Heart right ventricle (tissue), 16 donors: ENCODE results near the gene FTO. TPM values are rescaled to one million over a fixed set of nuclear protein-coding genes. Genes with fewer than 3 reads are reported as not detected.

ENCODE experiments used
- ATAC-seq, 8 donors: fragments of 200-7000 bp; cut with Tn5 transposase; one replicate each; pipeline ENCODE4 v1.9.1; 2020; ENCODE audit warnings: mild to moderate bottlenecking in 8 of 8, moderate library complexity in 8 of 8, moderate number of reproducible peaks in 1 of 8
- DNase-seq, 2 donors: peaks; one replicate each; pipeline ENCODE4 v3.0.0-alpha.2; 2020
- H3K27ac ChIP-seq, 10 donors: fragments of 200-600 bp; sonication (generic) in 2 of 10; one replicate each; pipeline versions ENCODE4 v1.5.0 to v1.8.0; 2020 to 2022; ENCODE audit warnings: mild to moderate bottlenecking in 3 of 10
- H3K27me3 ChIP-seq, 7 donors: fragments of 200-600 bp; one replicate each; pipeline ENCODE4 v1.8.0; 2021 to 2022; ENCODE audit warnings: mild to moderate bottlenecking in 2 of 7
- H3K36me3 ChIP-seq, 9 donors: fragments of 200-600 bp; sonication (generic) in 1 of 9; one replicate each; pipeline versions ENCODE4 v1.5.0 to v1.8.0; 2020 to 2022; ENCODE audit warnings: mild to moderate bottlenecking in 2 of 9
- H3K4me1 ChIP-seq, 9 donors: fragments of 200-600 bp; sonication (generic) in 1 of 9; one replicate each; pipeline versions ENCODE4 v1.5.0 to v1.8.0; 2020 to 2022; ENCODE audit warnings: mild to moderate bottlenecking in 4 of 9
- H3K4me3 ChIP-seq, 10 donors: fragments of 200-600 bp; sonication (generic) in 2 of 10; one replicate each; pipeline versions ENCODE4 v1.5.0 to v1.8.0; 2020 to 2022; ENCODE audit warnings: mild to moderate bottlenecking in 7 of 10, moderate library complexity in 2 of 10
- H3K9me3 ChIP-seq, 11 donors: fragments of 200-600 bp in 10 of 11; sonication (generic) in 2 of 11; one replicate each; pipeline versions ENCODE4 v1.5.0 to v1.8.0; 2013 to 2022; ENCODE audit warnings: mild to moderate bottlenecking in 2 of 11, control low read depth in 1 of 11, moderate library complexity in 1 of 11
- WGBS, 2 donors: extraction: QIAGEN DNeasy Blood & Tissue Kit; methylation state at CpG; one replicate each; pipeline ENCODE4 v1.1.7; 2013; ENCODE audit warnings: inconsistent platforms in 1 of 2; 5-methylcytosine and 5-hydroxymethylcytosine counted together
- intact Hi-C, 10 donors: fragments of 100-400 bp; cut with DNase I; formaldehyde crosslinking; loops; one replicate each; pipeline versions ENCODE4 v1.11.1 to v1.14.2; 2022
- long read RNA-seq, 3 donors: library from polyadenylated mRNA; unstranded; transcript quantifications; one replicate each; pipeline ENCODE4 v2.0.0, GENCODE V29; 2020 to 2021
- polyA plus RNA-seq, 2 donors: library from polyadenylated mRNA; stranded (reverse); fragments of 200-250 nt; gene quantifications; one replicate each; pipeline ENCODE4 v1.2.3, GENCODE V29; 2013
- total RNA-seq, 10 donors: library from RNA; stranded (reverse); fragmentation: NEBNext Ultra II Directional in 3 of 10; extraction: Animal tissue kit (Norgen Biotek cat#: 25700) in 3 of 10; gene quantifications; one replicate each; pipeline versions ENCODE4 v1.2.1 to v1.2.4, GENCODE V29; 2021 to 2023
- TF ChIP-seq, protein P1 (sequence below), 9 donors: fragments of 200-600 bp; sonication (generic) in 2 of 9; IDR thresholded peaks; one replicate each; pipeline versions ENCODE4 v1.5.0 to v1.8.0; 2021 to 2022; ENCODE audit warnings: antibody characterized with exemption in 9 of 9, mild to moderate bottlenecking in 5 of 9, moderate library complexity in 1 of 9
- donor health status: Arrhythmogenic right ventricular cardiomyopathy.
- donor health status: ischemic (EF 13 %, LVEDD 7.1; RV severe dilation, severe dysfunction).
- donor health status: healthy with polysubstance abuse.
- donor health status: DM: no; HTN: yes; CAD: no.
- donor health status: DM: no; HTN: no; CAD: no.
- donor health status: ischemic (EF 25% LVEDD 6.9; RV normal size, moderate dysfunction).
- donor health status: ischemic (EF 25% LVEDD 5.7; RV mildly dilated, moderate dysfunction).
- donor health status: healthy.
- donor health status: DM: yes; HTN: yes; CAD: no.
- donor health status: Ischemic cardiomyopathy.
- donor health status: ischemic (EF 35%, LVEDD 5.7; RV mildly dilated, moderate dysfunction).
- donor health status: nonischemic (EF 11% LVEDD 7.7; RV severe dilation, severe dysfunction).
- donor health status: DM: yes; HTN: yes; CAD: no.
- donor health status: PGD.
- donor health status: ischemic (EF 29% LVEDD 5.4; RV normal size, mild dysfunction).
- donor health status: nonischemic (EF 23%, LVEDD 6.1; RV moderate dilation, normal function).

FTO gene
- 100 to 1,000 TPM in 2 of 10 donors, 10 to 100 TPM in 8; 77.7 to 103 (median 90.7) TPM for total RNA-seq
- 10 to 100 TPM in 1 of 2 donors, 1 to 10 TPM in 1; 8.5 to 21.3 TPM for polyA plus RNA-seq
- long read RNA-seq, donor 1, full-length matches to known transcripts: 15 of 26 reads
- long read RNA-seq, donor 1, partial matches to known transcripts: 0 of 26 reads
- long read RNA-seq, donor 1, other reads (novel, unspliced or antisense): 11 of 26 reads
- long read RNA-seq, donor 2, full-length matches to known transcripts: 19 of 30 reads
- long read RNA-seq, donor 2, partial matches to known transcripts: 3 of 30 reads
- long read RNA-seq, donor 2, other reads (novel, unspliced or antisense): 8 of 30 reads
- long read RNA-seq, donor 3, full-length matches to known transcripts: 38 of 68 reads
- long read RNA-seq, donor 3, partial matches to known transcripts: 21 of 68 reads
- long read RNA-seq, donor 3, other reads (novel, unspliced or antisense): 9 of 68 reads

DNA sequence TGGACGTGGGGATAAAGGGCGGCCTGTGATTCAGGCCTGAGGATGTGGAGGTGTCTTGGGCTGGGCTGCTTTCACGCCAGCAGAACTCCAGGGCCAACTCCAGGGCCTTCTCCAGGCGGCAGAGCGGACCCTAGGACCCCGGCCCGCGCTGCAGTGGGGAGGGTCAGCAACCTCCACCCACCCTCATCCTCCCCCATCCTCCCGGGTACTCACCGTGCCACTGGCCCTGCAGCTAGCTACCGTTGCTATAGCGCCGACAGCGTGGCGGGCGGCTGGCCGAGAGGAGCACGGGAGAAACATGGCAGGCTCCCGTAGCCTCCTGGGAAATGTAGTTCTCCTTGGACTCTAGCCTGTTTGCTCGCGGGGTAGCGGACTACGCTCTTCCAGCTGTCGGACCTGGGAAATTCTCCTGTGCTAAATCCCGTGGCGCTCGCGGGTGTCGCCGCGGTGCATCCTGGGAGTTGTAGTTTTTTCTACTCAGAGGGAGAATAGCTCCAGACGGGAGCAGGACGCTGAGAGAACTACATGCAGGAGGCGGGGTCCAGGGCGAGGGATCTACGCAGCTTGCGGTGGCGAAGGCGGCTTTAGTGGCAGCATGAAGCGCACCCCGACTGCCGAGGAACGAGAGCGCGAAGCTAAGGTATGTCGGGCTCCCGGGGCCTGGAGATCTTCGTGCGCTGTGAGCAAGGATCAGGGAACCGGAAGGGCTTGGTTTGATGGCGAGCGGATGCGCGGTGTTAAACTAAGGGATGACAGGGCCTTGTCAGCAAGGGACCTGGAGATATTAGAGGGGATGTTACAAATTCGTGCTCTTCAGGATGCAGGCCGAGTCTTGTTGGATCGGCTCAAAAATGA, at the start of gene FTO, which contains the start of gene RPGRIP1L:
FTO (plus strand) TSS at position 567 of the 855 bp plus-strand sequence.
RPGRIP1L (minus strand) TSS at position 270 of the 855 bp plus-strand sequence. CDS start 3,136 bp downstream, outside the sequence.
- DNase-seq: peak; percentile 97 to 100
- Histone ChIP-seq H3K36me3 (peaks cover 0 to 8% (median 0%) of the 10 kb centered on the region in 9 donors), H3K27me3 (no peaks in the 10 kb centered on the region), H3K4me1 (peaks cover 0 to 32% (median 17%) of the 10 kb centered on the region in 9 donors), H3K4me3 (peak within 1 kb of the TSS; percentile 66 to 80 (median 76)), H3K27ac (peak within 1 kb of the TSS in 9 of 10 donors; percentile 28 to 81 (median 68)), H3K9me3 (no peaks in the 10 kb centered on the region)
- TF ChIP-seq, protein P1, sequence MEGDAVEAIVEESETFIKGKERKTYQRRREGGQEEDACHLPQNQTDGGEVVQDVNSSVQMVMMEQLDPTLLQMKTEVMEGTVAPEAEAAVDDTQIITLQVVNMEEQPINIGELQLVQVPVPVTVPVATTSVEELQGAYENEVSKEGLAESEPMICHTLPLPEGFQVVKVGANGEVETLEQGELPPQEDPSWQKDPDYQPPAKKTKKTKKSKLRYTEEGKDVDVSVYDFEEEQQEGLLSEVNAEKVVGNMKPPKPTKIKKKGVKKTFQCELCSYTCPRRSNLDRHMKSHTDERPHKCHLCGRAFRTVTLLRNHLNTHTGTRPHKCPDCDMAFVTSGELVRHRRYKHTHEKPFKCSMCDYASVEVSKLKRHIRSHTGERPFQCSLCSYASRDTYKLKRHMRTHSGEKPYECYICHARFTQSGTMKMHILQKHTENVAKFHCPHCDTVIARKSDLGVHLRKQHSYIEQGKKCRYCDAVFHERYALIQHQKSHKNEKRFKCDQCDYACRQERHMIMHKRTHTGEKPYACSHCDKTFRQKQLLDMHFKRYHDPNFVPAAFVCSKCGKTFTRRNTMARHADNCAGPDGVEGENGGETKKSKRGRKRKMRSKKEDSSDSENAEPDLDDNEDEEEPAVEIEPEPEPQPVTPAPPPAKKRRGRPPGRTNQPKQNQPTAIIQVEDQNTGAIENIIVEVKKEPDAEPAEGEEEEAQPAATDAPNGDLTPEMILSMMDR (IDR thresholded peaks at IDR 0.05): peak in 3 of 9 donors; percentile 3 to 28 (median 20)
- intact Hi-C loops: loop anchor here in 2 of 10 donors (2.0 to 10.0 kb wide), 2 partner anchors 35 to 1821 kb away; no protein-coding TSS in a partner anchor
- 0 to 1% methylated on average over 57 of the region's 57 CpGs for WGBS, 2 donors
- peak; percentile 99 to 100 (median 100) for ATAC-seq

DNA sequence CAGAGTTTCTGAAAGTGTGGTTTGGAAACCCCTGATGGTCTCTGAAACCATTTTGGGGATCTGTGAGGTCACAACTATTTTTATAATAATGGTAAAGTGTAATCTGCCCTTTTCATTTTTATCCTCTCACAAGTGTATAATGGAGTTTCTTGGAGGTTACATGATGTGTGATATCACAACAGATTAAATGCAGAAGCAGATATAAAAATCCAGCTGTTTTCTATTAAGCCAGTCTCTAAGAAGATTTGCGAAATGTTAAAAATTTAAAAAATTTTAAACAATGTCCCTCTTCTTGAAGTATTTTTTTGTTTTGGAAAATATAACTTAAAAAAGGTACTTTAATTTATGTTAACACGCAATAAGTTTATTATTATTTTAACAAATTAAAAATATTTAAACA, 49.0 kb upstream of the FTO start:
- TF ChIP-seq, protein P1 (IDR thresholded peaks at IDR 0.05): no peak
- H3K9me3 ChIP-seq: no peaks in the 10 kb centered on the region
- peaks cover 0 to 45% (median 6%) of the 10 kb centered on the region in 9 donors for H3K36me3 ChIP-seq
- H3K27ac ChIP-seq: no peak overlapping the region
- ATAC-seq (no peak), DNase-seq (no peak)
- H3K4me1 ChIP-seq: no peaks in the 10 kb centered on the region
- H3K27me3 ChIP-seq: no peaks in the 10 kb centered on the region
- intact Hi-C loops: no loop called here
- H3K4me3 ChIP-seq: no peak overlapping the region
- WGBS, 2 donors: 97 to 100% methylated on average over 2 of the region's 2 CpGs

DNA sequence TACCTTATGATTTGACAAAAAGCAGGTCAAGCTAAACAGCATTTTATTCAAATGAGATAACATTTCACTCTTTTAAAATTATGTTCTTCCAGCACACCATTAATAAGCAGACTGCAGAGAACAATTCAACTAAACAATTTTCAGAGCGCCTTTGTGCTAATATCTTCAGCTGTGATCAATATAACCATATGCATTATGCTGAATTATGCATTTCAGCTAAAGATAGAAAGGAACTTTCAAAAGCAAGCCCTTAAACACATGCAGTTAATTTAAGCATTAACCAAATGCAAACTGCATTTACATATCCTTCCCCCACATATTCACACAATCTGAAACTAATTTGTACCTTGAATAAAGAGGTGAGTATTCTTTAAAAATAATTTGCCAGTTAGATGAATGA, 41.9 kb upstream of the FTO start:
- Histone ChIP-seq H3K9me3 (no peaks in the 10 kb centered on the region), H3K36me3 (peaks cover 0 to 9% (median 0%) of the 10 kb centered on the region in 9 donors), H3K4me3 (no peak overlapping the region), H3K4me1 (peaks cover 0 to 13% (median 0%) of the 10 kb centered on the region in 9 donors), H3K27me3 (no peaks in the 10 kb centered on the region), H3K27ac (no peak overlapping the region)
- no peak for DNase-seq
- intact Hi-C loops: no loop called here
- no peak for ATAC-seq
- TF ChIP-seq, protein P1 (IDR thresholded peaks at IDR 0.05): no peak
- WGBS, 2 donors: 99 to 100% methylated on average over 1 of the region's 1 CpG
